Suprapubic skin (tissue), 4 donors: ENCODE results near the gene PSME3.

Experiments used
- CTCF ChIP-seq, 2 donors: fragments of 200-600 bp in 1 of 2; fragments of 450-650 bp in 1 of 2; sonication (generic) in 1 of 2; IDR thresholded peaks; one replicate each; pipeline ENCODE4 v1.5.1; 2016 to 2019; ENCODE audit warnings: antibody characterized with exemption in 2 of 2, mild to moderate bottlenecking in 1 of 2, moderate library complexity in 1 of 2
- EP300 ChIP-seq: sonication (generic); formaldehyde crosslinking; IDR thresholded peaks from one replicate; pipeline ENCODE4 v1.6.1; 2017; ENCODE audit warnings: antibody characterized with exemption
- POLR2A ChIP-seq, 2 donors: fragments of 450-650 bp; IDR thresholded peaks; one replicate each; pipeline ENCODE4 v1.6.1; 2017; ENCODE audit warnings: antibody characterized with exemption in 2 of 2, mild to moderate bottlenecking in 2 of 2, moderate library complexity in 2 of 2
- POLR2AphosphoS5 ChIP-seq, 3 donors: sonication (generic); formaldehyde crosslinking; IDR thresholded peaks; one replicate each; pipeline ENCODE4 v1.6.1; 2017; ENCODE audit warnings: antibody characterized with exemption in 3 of 3

DNA sequence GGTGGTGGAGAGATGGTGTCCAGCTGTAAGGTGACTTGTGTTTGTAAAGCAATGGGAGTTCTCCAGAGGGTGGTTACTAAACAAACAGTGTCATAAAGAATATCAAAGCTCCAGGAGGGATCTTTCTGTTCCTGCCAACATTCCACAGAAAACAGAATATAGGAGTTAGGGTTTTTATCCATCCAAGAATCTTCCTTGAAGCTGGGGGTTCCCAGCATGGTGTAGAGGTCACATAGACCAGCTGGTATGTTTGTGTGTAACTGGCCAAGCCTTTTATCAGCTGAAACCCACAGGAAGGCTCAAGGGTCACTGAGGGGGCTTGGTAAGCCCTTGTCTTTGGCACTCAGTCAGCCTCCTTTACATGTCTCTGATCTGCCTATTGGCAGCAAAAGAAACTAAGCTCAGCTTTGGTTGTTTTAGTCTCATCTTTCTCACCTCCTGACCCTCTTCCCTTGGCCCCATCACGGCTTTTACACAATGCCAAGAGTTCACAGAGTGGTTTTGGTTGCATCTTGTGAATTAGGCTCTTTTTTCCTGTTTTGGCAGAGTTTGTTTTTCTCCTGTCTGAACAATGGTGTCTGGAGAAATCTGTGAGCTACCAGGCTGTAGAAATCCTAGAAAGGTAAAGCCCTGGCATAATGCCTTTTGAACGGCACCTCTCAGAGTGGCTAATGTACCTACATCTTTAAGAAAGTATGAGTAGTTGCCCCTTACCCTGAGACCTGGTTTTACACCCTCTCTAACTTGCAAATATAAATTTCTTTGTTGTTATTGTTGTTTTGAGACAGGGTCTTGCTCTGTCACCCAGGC lies 29.9 kb upstream of the PSME3 start:
- TF ChIP-seq CTCF (IDR thresholded peaks at IDR 0.05) = no peak
- no peak for TF ChIP-seq POLR2A (IDR thresholded peaks at IDR 0.05)
- TF ChIP-seq POLR2AphosphoS5 (IDR thresholded peaks at IDR 0.05) = no peak
- no peak for TF ChIP-seq EP300
